MCF 10A (cell line): Measurements from ENCODE around the gene CCDC169. TPM values are rescaled to one million over a fixed set of nuclear protein-coding genes. Genes with fewer than 3 reads are reported as not detected.
"Not testable (repeated sequence)": the region's sequence is repeated elsewhere in the genome, so short reads cannot be mapped to it uniquely, and the experiment has no call there.

ENCODE experiments used
- BruUV-seq: library from RNA; stranded (reverse); fragments of 400-500 nt; replicated peaks from 2 replicates; lab custom pipeline; 2021; lab: Mats Ljungman, UMichigan
- CTCF ChIA-PET: fragments of 300-600 bp; sonication (Branson Sonifier 250); formaldehyde crosslinking; extraction: SDS; loops from one replicate; lab custom pipeline; 2021; ENCODE audit warnings: antibody characterized with exemption, inconsistent platforms; lab: Yijun Ruan, JAX
- POLR2A ChIA-PET: fragments of 300-600, 350-650 bp; sonication (Branson Sonifier 250); formaldehyde crosslinking; extraction: SDS; loops from one replicate; lab custom pipeline; 2020; ENCODE audit warnings: antibody characterized with exemption, inconsistent platforms; lab: Yijun Ruan, JAX
- DNase-seq: peaks from one replicate; pipeline ENCODE4 v3.0.0-alpha.2; 2018; ENCODE audit not compliant: unreplicated experiment
- H3K27ac Mint-ChIP-seq: one replicate; pipeline ENCODE4 v1.8.0; 2022; ENCODE audit warnings: mild to moderate bottlenecking, low read depth, mixed read lengths; ENCODE audit not compliant: unreplicated experiment
- H3K27me3 Mint-ChIP-seq: one replicate; pipeline ENCODE4 v1.8.0; 2022; ENCODE audit warnings: mixed read lengths; ENCODE audit not compliant: insufficient read depth, unreplicated experiment
- H3K36me3 Mint-ChIP-seq: one replicate; pipeline ENCODE4 v1.8.0; 2022; ENCODE audit warnings: mild to moderate bottlenecking, moderate library complexity, mixed read lengths; ENCODE audit not compliant: insufficient read depth, unreplicated experiment
- H3K4me1 Mint-ChIP-seq: one replicate; pipeline ENCODE4 v1.8.0; 2022; ENCODE audit warnings: mixed read lengths; ENCODE audit not compliant: insufficient read depth, unreplicated experiment
- H3K4me3 Mint-ChIP-seq: one replicate; pipeline ENCODE4 v1.8.0; 2022; ENCODE audit warnings: mild to moderate bottlenecking, moderate library complexity, mixed read lengths; ENCODE audit not compliant: unreplicated experiment
- H3K9me3 Mint-ChIP-seq: one replicate; pipeline ENCODE4 v1.8.0; 2022; ENCODE audit warnings: mixed read lengths; ENCODE audit not compliant: unreplicated experiment
- CTCF ChIP-seq: fragments of 200-600 bp; IDR thresholded peaks from one replicate; pipeline ENCODE4 v1.8.0; 2022; ENCODE audit warnings: antibody characterized with exemption, mild to moderate bottlenecking; ENCODE audit not compliant: unreplicated experiment
- intact Hi-C: fragments of 100-400 bp; cut with micrococcal nuclease; formaldehyde crosslinking; loops from 2 replicates; pipeline ENCODE4 v1.14.1; 2022
- total RNA-seq: library from RNA; stranded (reverse); gene quantifications from 2 replicates; pipeline ENCODE4 v1.2.3, GENCODE V29; 2022

CCDC169 gene
- total RNA-seq, 1 experiment from 2014 or later: 5.9 TPM

GRCh38 chr13:36329361-36329760 is 31.7 kb upstream of the CCDC169 start:
- TF ChIP-seq CTCF: no peak

DNA sequence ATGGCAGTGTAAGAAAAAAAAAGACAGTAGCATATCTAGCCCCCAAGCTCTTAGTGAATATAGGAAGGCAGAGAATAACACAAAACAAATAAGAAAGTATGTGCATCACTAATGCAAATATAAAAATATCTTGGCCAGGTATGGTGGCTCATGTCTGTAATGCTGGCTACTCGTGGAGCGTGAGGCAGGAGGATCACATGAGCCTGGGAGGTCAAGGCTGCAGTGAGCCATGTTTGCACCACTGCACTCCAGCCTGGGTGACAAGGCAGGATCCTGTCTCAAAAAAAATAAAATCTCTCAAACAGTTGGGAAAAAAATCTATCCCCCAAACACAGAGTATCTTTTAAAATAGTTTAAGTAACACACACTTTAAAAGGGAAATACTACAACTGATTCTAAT is 31.2 kb upstream of the CCDC169 start:
- intact Hi-C loops: no loop called here
- H3K4me3 Mint-ChIP-seq: no peak overlapping the region
- no peaks in the 10 kb centered on the region for H3K27me3 Mint-ChIP-seq
- no peaks in the 10 kb centered on the region for H3K9me3 Mint-ChIP-seq
- H3K36me3 Mint-ChIP-seq: peaks cover 78% of the 10 kb centered on the region
- H3K4me1 Mint-ChIP-seq: peaks cover 12% of the 10 kb centered on the region
- no peak for DNase-seq
- BruUV-seq: no TSS peak
- no peak overlapping the region for H3K27ac Mint-ChIP-seq
- ChIA-PET CTCF (interaction anchor here (0.8 to 1.5 kb wide), 3 partner anchors 18 to 1016 kb away, joined by 3 to 4 read pairs (median 4); no protein-coding TSS in a partner anchor), POLR2A (interaction anchor here (2.3 kb wide), 1 partner anchor 15 kb away, joined by 13 read pairs; no protein-coding TSS in a partner anchor)
- TF ChIP-seq CTCF: no peak

More at GRCh38 chr13:36329361-36329760, 31.7 kb upstream of the CCDC169 start:
- Mint-ChIP-seq H3K4me3 (no peak overlapping the region), H3K27ac (no peak overlapping the region), H3K4me1 (peaks cover 17% of the 10 kb centered on the region), H3K36me3 (peaks cover 78% of the 10 kb centered on the region), H3K9me3 (no peaks in the 10 kb centered on the region), H3K27me3 (no peaks in the 10 kb centered on the region)
- CTCF ChIA-PET: interaction anchor here (0.8 to 1.5 kb wide), 2 partner anchors 46 to 1016 kb away, joined by 3 to 4 read pairs; no protein-coding TSS in a partner anchor
- intact Hi-C loops: no loop called here
- peak; percentile 23 for DNase-seq
- BruUV-seq: no TSS peak
- POLR2A ChIA-PET: interaction anchor here (0.8 to 2.3 kb wide), 2 partner anchors 15 to 31 kb away, joined by 3 to 13 read pairs; no protein-coding TSS in a partner anchor

DNA sequence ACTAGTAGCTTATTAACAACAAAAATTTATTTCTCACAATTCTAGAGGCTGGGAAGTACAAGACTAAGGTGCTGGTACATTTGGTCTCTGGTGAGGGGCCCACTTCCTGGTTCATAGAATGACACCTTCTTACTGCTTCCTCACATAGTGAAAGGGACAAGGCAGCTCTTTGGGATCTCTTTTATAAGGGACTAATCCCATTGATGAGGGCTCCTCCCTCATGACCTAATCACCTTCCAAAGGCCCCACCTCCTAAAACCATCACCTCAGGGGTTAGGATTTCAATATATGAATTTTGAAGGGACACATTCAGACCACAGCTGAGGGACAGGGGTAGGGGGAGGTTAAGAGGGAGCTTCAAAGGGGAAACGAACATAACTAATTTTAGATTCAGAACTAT is 28.3 kb upstream of the CCDC169 start:
- H3K27ac Mint-ChIP-seq: no peak overlapping the region
- intact Hi-C loops: no loop called here
- DNase-seq: no peak
- peaks cover 4% of the 10 kb centered on the region for H3K4me1 Mint-ChIP-seq
- POLR2A ChIA-PET: interaction anchor here (0.6 to 1.6 kb wide), 3 partner anchors 14 to 76 kb away, joined by 3 to 5 read pairs (median 3); partner anchors contain the start of gene SPART
- CTCF ChIA-PET: interaction anchor here (0.8 to 1.8 kb wide), 3 partner anchors 21 to 346 kb away, joined by 3 to 6 read pairs (median 4); partner anchors contain the start of gene SPART
- H3K9me3 Mint-ChIP-seq: no peaks in the 10 kb centered on the region
- no peak overlapping the region for H3K4me3 Mint-ChIP-seq
- TF ChIP-seq CTCF: no peak
- peaks cover 86% of the 10 kb centered on the region for H3K36me3 Mint-ChIP-seq
- BruUV-seq: TSS peak; percentile 2
- no peaks in the 10 kb centered on the region for H3K27me3 Mint-ChIP-seq

DNA sequence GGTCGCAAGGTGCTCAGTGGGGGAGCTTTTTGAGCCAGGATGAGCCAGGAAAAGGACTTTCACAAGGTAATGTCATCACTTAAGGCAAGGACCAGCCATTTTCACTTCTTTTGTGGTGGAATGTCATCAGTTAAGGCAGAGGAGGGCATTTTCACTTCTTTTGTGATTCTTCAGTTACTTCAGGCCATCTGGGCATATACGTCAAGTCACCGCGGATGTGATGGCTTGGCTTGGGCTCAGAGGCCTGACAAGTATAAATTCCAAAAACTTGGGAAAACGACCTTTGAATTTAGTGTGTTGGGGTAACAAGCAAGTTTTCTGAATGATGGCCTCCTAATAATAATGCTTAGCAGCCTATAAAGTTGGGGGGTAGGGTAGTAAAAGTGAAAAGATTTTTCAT is 27.3 kb upstream of the CCDC169 start:
- DNase-seq, H3K27me3 Mint-ChIP-seq, BruUV-seq, H3K4me3 Mint-ChIP-seq, H3K9me3 Mint-ChIP-seq, intact Hi-C loops, H3K4me1 Mint-ChIP-seq: not testable (repeated sequence)
- peak overlapping the region; percentile 49 for H3K27ac Mint-ChIP-seq
- POLR2A ChIA-PET: interaction anchor here (0.7 to 1.6 kb wide), 2 partner anchors 21 to 524 kb away, joined by 3 to 5 read pairs; partner anchors contain the start of gene SPART
- CTCF ChIA-PET: interaction anchor here (1.8 kb wide), 1 partner anchor 22 kb away, joined by 6 read pairs; the partner anchor contains the start of gene SPART
- peaks cover 89% of the 10 kb centered on the region for H3K36me3 Mint-ChIP-seq
